NCI-H1417 treated with DMSO at 0.1 percent for 48 hours (cell line): Measurements from ENCODE around the gene ANO2.
"Not testable (repeated sequence)": the region's sequence is repeated elsewhere in the genome, so short reads cannot be mapped to it uniquely, and the experiment has no call there.

Experiments
- DNase-seq: peaks from one replicate; lab custom pipeline; 2025; lab: John Stamatoyannopoulos, UW

Gene ANO2

GRCh38 chr12:5548152-5548943 lies 396.7 kb downstream of the ANO2 start:
- DNase-seq = no peak

DNA sequence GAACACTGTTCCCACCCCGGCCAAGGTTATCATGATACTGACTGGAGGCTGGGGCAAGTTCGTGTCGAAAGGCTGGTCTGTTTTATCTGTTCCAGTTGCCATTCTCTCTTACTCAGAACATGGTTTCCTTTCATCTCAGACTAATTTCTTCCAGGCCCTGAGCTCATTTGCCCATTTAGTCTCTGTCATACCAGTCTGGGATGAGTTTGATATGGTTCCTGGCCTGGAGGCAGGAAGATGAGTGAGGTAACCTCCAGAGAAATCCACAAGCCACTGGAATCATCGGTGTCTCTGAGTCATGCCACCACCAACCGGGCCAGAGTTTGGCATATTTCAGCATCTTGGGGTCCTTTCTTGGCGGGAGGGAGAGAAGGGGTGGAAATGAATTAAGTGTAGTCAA lies 398.4 kb downstream of the ANO2 start:
- no peak for DNase-seq

DNA sequence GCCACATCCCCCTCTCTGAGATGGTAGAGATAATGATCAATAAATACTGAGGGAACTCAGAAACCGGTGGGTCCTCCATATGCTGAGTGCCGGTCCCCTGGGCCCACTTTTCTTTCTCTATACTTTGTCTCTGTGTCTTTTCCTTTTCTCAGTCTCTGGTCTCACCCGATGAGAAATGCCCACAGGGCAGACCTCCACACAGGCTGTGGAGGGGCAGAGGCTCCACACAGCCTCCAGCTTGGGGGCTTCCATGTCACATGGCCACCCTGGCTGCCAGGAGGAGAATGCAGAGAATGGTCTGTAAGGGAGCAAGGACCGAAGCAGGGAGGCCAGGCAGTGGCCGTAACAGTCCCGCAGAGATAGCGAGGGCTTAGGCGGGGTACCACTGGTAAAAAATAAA lies 407.3 kb downstream of the ANO2 start:
- DNase-seq = no peak

- DNase-seq = not testable (repeated sequence)
Measured at GRCh38 chr12:5537026-5537615, 407.9 kb downstream of the ANO2 start.

DNA sequence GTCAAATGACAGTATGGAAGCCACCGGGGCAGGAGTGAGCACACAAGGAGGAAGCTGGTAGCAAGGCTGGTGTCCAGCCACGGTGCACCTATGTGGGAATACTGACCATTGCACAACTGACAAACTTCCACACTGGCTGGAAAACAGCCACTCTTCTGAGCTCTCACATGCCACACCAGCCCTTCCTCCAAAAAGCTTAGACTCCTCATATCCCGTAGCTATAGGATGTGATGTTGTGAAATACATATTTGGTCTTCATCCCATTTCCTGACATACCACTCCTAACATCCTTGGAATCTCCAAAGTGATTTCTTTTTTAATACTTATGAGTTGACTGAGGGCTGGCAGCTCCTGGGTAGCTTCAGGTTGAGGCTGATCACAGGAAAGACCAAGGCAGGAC lies 409.5 kb downstream of the ANO2 start:
- DNase-seq = no peak

GRCh38 chr12:5534426-5535199 lies 410.4 kb downstream of the ANO2 start:
- no peak for DNase-seq

- DNase-seq = no peak
Measured at GRCh38 chr12:5533368-5533767, 411.7 kb downstream of the ANO2 start.

GRCh38 chr12:5525783-5526367 lies 419.2 kb downstream of the ANO2 start:
- no peak for DNase-seq

DNA sequence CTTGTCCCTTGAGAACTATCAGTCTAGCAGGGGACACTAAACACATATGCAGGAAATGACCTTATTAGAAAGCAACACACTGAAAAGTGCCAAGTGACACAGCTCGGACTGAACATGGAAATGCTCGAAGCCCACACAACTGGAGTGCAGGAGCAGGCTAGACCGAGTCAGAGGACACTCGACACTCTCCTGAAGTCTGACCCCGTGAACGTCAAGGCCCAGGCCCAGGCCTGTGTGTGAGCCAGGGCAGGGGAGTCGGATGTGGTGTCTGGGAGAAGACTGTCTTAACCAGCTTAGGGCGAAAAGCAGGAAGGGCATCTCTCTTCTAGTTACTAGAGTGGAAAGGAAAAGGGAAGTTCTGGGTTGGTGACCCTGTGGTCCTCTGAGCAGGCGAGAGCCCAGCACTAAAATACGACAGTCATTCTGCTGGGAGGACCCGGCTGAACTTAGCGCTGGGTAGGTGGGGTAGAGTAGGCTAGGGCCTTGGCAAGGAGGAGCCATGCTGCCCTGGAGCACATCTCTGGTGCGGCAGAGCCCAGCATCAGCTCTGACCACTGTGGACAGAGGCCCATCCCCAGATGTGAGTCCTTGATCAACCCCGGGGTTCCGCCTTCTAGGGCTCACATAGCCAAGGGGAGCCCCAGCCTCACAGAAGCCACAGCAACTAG lies 420.2 kb downstream of the ANO2 start:
- no peak for DNase-seq

- no peak for DNase-seq
Measured at GRCh38 chr12:5524116-5524768, 420.8 kb downstream of the ANO2 start.

- no peak for DNase-seq
Measured at GRCh38 chr12:5523396-5524115, 421.5 kb downstream of the ANO2 start.

- no peak for DNase-seq
Measured at GRCh38 chr12:5522432-5523335, 422.4 kb downstream of the ANO2 start.

GRCh38 chr12:5521456-5522325 lies 423.4 kb downstream of the ANO2 start:
- DNase-seq = no peak

DNA sequence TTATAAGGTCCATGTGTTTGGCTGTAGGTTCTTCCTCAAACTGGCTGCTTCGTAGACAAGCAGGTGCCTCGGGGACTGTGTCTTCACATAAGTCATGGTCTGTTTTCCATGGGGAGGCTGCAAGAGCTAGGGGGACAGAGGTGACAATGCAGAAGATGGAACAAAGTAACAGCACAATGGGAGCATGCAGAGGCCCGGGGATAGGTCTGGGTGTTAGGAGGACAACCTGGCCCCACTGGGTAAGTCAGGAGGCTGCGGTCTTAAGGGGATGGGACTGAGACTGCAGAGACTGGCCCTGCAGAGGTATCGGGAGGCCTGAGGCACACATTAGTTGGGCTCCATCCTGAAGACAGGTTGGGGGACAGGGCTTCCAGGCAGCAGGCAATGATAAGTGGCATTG lies 424.2 kb downstream of the ANO2 start:
- DNase-seq = no peak

DNA sequence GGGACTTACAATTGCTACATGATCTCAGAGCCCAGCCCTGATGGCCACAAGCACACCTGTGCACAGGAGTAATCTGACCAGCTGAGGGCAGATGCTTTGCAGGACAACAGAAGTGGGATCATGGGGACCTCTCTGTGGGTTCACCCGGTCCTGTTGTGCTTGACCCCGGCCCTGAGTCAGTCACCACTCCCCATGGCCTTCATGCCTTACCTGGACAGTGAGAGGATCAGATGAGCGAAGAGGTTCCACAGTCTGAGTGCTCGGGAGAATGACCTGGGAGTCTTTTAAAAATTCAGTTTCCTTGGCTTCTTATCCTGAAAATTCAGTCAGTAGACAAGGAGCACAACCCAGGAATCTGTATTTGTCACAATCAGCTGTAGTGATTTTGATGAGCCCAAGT lies 425.0 kb downstream of the ANO2 start:
- DNase-seq = no peak

DNA sequence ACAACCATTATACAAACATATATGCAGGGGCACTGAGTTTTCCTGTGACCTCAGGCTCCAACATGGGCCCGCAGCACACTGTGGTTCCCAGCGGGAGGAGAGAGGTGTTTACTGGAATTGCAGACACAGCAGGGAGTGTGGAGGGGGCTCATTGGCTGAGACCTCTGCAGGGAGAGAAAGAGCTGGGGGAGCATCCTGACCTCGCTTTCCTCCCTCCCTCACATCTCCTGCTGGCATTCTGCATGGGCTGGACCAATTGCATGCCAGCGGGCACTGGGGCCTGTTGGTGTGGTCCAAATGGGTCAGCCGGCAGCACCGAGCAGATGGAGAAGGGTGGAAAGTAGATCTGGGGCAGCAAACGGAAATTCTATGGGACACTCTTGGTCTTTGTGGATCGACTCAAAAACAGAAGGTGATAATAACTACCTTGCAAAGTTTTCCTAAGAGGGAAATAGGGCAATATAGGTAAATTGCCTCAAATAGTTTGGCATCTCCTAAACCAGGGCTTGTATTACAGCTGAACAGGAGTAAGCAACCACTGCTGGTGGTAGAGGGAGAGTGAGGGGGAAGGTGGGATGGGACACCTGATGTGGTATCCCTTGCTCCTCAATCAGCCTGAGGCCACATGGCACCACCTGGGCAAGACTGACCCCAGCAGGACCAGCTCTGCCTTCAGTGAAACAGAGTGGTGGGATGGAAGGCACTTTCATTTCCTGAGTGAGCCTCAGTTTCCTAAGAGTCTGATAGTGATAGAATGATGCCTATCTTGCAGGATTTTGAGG lies 426.3 kb downstream of the ANO2 start:
- DNase-seq = no peak

DNA sequence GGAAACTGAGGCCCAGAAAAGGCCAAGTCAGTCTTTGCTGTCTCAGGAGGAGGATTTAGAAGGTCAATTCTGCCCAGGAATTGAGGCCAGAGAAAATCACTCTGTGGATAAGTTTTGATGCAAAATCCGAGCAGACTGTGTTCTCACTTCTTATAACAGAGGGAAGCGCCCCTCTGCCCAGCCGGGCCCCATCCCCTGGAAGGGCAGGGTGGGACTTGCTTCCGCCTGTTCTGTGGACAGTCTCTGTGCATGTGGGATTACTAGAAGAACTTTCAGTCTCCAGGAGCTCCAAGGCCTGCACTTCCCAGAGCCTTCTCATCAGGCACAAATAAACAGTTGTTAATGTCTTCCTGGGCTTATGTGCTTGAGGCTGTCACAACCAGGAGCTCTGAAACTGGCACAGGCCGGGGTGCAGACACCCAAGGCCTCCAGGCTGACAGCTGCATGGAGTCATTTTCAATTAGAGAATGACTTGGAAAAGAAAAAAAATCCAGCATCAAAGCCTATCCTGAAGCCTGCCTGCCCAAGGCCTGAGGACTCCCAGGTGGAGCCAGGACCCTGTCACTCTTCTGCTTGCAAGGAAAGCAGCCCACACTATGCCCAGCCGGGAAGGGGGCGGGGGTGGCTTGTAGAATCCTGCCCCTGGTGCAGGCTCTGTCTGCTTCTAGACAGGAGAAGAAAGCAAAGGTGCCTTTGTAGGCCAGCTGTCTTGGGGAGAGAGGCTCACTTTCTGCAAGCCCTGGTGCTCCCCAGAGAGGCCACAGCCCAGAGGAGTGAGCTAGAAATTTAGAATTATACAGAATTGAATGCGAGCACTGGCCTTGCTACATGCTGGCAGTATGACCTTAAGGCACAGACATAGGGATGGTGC lies 428.5 kb downstream of the ANO2 start:
- no peak for DNase-seq
